GM18867 (cell line): ENCODE data around the gene TLK2.

ENCODE experiments used
- ATAC-seq: cut with Tn5 transposase; IDR thresholded peaks from one replicate; pipeline ENCODE4 v1.9.1; 2021; ENCODE audit warnings: mild to moderate bottlenecking, moderate library complexity; ENCODE audit not compliant: unreplicated experiment

Gene TLK2

DNA sequence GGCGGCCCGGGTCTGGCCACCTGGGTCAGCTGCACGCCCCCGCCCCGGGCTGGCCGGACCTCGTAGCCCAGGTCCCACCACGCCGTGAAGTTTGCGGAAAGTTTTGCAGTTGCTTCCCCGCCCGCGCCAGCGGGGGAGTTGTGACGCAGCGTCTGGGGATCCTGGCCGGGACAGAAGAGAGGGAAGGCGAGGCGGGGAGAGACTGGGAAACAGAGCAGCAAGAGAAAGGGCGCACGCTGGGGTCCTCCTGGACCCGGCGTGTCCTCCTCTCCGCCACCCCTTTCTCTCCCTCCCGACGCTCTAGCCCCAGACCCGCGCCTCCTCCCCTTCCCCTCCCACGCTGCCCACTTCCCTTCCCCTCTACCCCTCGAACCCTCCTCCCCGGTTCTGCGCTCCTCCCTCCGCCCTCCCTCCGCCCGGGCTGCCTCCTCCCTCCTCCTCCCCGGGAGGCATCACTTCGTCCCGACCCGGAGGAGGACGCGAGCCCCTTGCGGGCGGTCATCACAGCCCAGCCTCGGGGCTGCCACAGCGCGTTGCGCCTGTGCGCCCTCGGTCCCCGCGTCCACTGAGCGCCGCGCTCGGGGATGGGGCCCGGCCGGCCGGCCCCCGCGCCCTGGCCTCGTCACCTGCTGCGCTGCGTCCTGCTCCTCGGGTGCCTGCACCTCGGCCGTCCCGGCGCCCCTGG, 148.7 kb downstream of the TLK2 start, which contains the start of gene MRC2:
Gene MRC2 (plus strand): TSS at position 452 of the 685 bp plus-strand sequence. CDS start 133 bp downstream, at position 585.
- ATAC-seq, result no peak

DNA sequence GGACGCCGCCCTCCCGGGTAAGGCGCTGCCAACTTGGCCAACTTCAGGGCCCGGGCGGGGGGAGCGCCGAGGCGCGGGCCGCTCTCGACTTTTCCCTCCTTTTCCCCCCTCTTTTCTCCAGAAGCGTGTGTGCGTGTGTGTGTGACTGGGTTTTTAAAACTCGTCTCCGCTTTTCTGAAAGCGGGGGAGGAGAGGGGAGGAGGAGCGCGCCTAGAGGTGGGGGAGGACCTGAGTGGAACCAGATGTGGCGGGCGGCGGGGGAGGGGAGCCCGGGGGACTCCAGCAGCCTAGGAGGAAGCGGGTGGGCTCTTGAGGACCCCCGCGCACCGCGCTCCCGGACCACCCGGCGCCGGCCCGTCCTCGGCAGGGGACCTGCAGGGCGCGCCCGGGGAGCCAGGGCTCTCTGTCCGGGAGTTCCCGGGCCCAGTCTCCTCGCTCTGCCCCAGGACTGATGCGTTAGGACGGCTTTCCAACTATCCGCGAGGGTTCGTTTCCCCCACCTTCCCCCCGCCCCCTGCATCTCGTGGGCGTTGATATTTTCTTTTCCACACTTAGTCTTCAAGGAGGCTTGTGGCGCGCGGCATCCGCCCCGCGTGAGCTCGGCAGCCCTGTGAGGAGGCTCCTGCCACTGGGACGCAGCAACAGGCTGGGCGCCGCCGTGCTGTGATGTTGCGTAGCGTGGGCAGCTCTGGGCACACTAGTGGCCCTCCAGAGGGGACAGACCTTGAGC, 149.4 kb downstream of the TLK2 start:
- ATAC-seq, result no peak

DNA sequence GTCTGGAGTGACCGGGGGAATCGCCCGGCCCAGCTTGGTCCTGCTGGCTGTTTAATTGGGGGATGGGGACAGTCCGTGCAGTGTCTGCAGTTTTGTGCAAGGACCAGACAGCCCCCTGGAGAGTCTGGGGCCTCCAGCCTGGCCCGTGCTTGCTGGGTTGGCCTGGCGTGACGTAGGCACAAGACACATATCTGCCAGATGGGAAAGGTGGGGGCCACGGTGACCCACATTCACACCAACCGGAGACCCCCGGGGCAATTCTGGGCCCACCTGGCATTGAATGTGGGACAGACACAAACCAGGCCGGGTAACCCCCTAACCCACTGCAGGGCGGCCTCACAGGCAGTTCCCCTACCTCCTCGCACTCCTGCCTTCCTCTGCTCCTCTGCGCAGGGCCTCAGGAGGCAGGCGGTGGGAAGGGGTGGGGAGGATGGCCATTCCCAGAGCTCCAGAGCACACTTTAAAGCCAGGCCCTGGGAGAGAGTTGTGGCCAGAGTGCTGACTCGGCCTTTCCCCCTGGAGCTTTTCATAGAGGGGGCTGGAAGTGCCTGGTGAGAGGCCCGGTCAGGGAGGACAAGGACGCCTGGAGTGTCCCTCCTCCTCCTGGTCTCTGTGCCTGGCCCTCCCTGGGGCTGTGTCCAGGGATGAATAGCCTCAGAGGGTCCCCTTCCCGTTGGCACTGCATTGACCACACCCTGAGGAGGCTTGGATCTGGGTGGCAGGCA, 150.4 kb downstream of the TLK2 start:
- no peak for ATAC-seq

DNA sequence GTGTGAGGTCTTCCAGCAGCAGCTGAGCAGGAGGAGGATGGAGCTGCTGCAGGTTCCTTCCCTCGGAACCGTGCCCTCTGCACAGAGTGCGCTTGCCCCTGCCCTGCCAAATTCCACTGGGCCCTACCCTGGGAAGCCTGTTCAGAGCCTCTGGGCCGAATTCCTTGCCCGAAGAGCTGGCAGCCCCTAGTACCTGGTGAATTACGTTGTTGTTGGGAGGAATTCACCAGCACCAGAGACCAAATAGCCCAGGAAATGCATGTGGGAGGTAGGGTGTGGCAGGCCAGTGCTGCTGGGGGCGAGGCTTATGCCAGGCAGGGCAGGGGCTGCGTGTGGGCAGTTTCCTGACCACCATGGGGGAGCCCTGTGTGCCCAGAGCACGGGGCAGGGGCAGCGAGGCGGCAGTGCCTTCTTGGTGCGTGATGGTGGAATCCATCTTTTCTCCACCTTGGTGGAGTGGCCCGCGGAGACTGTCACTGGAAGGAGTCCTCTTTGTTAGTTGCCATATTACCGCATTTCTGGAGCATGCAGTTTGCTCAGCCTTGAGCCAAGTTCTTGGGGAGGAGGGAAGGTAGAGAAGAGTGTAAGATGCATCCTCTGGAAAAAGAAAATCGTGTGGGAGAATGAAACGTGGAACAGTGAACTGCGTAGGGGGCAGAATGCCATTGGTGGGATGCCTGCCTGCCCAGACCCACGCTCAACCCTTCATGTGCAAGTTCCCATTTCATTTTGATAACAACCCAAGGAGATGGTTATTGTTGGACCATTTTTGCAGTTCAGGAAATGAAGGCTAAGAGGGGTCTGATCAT, 151.1 kb downstream of the TLK2 start:
- no peak for ATAC-seq

DNA sequence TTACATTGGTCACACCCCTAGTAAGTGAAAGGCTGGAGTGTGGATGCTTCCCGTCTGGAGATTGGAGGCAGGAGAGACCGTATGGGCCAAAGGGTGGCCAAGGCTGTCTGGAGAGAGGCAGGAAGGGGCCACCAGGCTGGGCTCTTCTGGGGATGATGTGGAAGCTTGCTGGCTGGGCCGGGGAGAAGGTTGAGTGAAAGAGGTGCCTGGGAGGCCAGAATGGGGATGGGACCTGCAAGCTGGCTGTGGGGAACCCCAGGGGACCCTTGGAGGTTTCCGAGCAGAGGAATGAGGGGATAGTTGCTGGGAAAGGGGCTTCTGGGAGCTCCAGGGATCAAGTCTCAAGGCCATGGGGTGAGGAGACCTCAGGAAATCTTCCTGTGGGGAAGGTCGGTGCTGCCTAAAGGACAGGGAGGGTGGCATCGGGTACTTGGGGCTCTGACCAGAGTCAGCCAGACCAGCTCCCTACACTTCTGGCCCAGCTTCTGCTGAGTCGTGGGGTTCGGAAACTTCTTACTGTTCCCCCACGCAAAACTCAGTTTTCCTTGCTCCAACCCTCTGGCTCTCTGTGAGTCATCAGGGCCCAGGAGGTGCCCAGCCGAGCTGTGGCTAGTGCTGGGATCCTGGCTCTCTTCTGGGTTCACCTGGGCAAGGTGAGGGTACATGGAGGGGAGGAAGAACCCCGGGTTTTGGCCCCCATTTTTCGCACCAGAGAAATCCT, 151.9 kb downstream of the TLK2 start:
- ATAC-seq, result no peak

DNA sequence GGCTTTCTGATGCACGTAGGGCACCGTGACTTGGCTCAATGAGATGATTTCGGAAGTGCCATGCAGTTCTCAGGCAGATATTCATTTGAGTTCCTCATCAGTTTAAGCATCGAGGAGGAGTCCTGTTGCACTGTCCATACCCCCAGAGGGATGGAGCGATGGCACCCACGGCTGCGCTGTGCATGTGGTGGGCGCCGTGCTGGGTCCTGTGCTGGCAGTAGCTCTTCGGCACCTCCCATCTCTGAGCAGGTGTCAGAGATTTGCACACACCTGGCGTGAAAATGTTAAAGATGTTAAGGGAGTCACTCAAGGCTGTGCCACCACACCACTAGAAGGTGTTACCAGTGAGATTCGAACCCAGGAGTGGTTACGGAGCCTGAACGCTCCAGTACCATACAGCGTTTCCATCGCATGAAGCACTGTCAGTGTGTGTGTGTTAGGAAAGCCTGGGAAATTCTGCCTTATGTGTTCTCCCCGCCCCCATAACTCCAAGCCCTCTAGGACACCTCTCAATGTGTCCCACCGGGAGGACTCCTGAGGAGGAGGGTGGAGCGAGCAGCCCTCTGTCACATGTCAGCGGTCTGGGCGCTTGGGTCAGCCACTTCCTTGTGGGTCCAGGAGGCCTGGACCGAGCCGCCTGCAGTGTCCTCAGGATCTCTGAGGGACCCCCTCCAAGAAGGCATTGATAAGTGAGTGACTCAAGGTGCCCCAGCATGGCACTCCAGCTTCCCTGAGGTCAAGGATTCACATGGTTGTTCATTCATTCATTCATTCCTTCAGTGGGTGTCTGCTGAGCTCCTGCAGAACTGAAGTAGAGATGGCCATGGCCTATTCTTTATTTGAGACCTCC, 152.7 kb downstream of the TLK2 start:
- ATAC-seq, result no peak

DNA sequence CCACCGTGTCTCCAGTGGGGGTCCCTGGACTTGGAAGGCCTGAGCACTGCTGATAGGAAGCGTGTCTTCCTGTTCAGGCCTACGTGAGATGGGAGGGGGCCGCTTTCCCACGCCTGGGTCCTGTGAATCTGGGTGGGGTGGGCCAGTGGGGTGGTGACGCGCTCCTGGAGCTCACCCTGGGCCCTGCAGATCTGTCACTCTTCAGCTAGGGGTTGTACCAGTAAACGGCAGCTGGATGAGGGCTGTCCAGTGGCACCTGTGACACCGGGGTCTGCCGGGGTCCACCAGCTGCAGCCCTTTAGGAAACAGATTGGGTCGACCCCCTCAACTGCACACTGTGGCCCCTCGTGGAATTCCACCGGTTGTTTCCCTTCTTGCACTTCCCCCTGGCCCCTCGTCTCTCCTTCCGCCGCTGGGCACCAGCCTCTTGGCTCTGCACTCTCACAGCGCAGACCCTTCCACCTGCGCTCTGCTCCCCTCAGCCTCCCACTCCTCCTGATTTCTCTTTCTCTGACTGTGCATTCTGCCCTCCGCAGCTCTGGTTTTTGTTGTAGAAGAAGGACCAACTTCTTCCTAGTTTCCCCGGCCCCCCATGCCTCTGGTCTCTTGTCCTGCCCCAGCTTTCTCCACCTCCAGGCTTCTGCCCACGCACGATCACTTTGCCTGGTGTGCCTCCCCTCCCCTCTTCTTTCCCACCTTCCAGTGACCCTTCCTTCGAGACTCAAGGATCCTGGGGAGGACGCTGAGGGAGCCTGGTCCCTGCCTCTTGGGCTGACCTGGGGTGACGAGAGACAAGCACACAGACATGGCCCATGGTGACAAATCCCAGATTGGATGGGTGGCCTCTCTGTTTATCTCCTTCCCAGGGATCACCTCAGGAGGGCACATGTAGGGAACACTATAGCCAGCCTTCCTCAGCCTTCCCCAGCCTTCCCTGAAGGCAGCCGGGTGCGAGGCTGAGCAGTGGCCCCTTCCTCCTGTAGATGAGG, 153.6 kb downstream of the TLK2 start:
- no peak for ATAC-seq

DNA sequence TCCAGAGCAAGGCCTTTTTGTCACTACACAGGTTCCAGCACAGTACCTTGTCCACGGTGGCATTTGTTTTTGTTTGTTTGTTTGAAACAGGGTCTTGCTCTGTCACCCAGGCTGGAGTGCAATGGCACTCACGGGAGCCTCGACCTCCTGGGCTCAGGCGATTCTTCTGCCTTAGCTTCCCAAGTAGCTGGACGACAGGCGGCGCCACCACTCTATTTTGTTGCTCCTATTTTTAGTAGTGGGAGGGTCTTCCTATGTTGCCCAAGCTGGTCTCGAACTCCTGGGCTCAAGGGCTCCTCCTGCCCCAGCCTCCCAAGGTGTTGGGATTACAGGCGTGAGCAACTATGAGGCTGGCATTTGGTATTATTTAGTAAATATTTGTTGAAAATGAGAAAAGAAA, 159.2 kb downstream of the TLK2 start:
- ATAC-seq, result no peak

DNA sequence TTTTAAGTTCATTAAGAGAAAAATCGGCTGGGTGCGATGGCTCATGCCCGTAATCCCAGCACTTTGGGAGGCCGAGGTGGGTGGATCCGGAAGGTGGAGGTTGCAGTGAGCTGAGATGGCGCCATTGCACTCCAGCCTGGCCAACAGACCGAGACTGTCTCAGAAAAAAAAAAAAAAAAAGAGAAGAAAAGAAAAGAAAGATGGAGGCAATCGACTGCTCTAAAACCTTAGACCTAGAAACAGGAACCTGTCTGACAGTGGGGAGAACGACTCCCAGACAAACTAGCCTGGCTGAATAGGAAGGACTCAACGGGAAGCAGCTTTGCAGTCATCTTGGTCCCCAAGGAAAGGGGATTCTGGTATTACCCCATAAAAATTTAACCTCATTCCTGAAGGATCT, 162.5 kb downstream of the TLK2 start:
- ATAC-seq, result no peak

DNA sequence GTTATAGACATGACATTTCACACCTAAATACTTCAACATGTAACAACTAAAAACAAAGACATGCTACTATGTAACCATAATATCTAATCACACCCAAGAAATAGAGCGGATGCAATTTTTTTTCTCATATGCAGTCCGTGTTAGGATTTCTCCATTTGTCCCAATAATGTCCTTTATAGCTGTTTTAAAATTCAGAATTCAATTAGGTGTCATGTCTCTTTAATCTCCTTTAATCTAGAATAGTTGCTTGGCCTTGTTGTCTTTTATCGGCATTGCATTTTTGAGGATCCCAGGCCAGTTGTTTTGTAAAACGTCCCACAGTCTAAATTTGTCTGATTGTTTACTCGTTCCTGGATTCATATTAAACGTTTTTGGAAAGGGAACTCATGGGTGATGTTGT, 163.3 kb downstream of the TLK2 start:
- ATAC-seq, result no peak

DNA sequence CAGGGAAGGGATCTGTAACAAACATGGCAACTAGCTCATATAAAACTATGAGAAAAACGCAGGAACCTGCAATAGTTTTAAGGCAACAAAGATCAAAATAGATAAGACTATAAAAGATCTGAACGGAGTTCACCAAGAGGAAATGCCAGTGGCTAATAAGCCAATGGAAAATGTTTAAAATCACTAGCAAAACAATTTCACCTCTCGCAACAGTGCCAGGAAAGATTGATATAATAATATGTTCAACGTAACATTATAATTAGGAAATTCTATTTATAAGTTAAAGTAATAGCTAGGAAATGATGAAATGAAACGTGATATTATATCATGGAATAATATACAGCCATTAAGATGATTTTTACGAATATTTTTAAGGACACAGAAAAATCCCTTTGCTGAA, 164.9 kb downstream of the TLK2 start:
- no peak for ATAC-seq

DNA sequence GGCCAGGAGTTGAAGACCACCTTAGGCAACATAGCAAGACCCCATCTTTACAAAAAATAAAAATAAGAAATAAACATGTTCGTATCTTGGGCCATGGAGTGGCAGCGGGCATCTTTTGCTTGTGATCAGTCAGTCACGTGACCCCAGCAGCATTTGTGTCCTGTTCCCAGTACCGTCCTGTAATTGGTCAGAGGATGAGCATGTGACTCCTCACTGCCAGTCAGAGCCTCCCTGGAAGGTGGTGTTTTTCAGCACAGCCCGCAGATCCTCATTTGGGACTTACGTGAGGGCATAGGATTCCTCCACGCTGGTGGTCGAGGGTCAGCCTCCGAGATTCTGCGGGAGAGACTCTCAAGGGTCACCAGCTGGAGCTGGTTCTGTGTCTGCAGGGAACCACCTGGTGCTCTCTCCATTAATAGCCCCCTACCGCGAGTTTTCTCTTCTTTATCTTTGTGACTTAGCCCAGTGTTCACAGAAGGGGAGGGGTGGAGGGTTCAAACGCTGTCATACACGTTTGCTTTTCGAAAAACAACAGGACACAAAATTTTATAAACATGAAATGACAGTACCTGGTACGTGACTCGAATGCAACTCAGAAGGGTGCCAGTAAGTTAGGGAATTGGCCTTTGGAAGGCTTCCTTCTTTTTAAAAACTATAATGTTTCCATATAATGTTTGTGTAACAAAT, 166.0 kb downstream of the TLK2 start:
- no peak for ATAC-seq

DNA sequence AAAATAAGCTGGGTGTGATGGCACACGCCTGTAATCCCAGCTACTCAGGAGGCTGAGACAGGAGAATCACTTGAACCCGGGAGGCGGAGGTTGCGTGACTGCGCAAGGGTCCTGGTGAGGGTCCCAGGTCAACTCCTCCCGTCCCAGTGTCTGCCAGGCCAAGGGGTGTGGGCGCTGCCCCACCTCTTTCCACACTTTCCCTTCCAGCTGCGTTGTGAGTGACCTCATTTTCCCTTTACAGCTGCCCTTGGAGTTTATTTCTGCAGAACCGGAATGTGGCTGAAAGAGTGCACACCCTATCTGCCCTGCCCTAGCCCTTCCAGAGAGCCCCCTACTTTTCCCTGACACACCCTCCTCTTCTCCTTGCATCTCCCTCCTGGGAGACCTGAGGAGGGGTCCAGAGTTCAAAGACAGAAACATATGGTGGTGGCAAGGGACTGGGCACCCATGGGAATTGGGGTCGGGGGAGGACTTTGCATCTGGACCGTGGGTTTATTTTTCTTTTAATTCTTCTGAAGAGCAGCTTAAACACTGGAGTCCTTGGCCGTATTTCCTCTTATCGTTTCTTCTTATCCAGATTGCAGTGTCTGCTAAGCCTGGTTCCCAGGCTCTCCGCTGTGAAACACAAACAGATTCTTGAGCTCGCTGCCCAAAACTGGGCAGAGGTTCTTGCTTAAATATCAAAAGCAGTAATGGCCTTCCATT, 169.8 kb downstream of the TLK2 start:
- ATAC-seq, result no peak

DNA sequence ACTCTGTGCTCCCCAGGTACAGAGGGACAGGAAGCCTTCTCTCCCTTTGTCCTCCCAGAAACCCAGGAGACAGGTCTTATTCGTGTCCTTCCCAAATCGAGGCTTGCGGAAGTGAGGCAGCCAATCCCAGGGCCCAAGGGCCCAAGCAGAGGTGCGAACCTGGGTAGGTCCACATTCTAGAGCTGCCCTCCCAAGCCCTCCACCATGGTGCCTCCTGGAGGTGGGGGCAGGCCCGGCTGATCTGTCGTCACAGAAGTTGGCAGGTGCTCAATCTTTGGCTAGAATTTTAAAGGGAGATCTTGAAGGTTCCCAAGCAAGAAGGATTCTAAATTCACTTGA, 170.3 kb downstream of the TLK2 start:
- ATAC-seq, result no peak

DNA sequence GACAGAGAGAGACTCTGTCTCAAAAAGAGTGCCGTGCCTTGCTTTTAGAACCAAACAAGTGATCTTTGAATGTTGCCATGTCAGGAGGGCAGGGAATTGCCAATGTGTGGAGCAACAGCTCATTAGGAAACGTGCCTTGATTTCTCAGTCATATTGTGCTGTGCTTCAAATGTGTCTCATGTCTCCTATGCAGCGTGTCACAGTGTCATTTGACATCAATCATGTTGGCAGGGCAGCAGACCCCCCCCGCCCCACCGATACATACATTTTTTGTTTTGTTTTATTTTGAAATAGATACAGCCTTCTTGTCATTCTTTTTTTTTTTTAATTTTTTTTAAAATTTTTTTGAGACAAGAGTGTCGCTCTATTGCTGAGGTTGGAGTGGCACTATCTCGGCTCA, 170.9 kb downstream of the TLK2 start:
- no peak for ATAC-seq

DNA sequence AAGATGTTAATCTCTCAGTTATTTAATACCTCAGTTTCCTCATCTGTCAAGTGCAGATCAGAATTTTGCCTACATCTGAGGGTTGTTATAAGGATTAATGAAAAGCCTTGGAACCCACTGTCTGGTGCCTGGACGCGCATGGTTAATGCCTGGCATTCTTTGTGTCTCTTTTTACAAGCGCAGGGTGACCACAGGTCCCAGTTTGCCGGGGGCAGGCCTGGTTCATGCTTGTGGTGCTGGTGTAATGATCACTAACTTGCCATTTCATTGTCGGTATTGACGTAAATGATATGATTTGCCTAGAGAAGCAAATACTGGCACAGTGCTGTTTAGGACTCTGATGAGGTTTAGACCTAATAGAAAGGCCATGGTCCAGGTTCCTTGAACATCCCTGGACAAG, 172.0 kb downstream of the TLK2 start:
- no peak for ATAC-seq

DNA sequence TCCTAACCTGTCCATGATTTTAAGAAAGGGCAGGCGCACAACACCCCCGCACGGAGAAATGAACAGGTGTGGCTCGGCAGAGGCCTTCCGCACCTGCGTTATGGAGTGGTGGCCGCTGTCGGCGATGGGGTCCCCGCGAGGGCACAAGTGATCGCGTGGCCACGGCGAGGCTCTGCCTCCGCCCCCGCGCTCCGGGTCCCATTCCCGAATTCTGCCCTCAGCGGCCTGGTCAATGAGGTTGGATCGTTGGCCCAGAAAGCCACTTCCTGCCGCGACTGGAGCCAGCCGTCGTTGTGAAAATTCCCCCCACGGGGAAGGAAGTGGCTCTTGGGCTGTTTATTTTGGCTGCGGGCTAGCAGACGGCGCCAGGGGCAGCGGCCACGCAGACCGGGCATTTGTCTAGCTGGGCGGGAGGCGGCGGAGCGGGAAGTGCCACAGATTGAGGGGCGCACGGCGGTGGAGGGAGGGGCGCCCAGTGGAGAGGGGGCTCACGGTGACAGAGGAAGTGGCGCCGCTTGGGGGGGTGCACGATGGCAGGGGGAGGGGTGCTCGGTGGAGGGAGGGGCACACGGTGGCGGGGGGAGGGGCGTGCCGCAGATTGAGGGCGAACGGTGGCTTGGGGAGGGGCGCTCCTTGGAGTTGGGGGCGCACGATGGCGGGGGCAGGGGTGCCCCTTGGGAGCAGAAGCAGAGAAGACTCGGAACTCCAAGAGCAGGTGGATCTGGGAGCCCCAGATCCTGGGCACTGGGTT, 173.8 kb downstream of the TLK2 start:
- no peak for ATAC-seq
